Amniotic stem cell (primary cell): ENCODE measurements around the gene C9orf78.
A peak's percentile ranks its signal among the peaks of the same experiment; 100 is the strongest.

Source experiments
- DNase-seq: peaks from one replicate; lab custom pipeline; 2025; lab: John Stamatoyannopoulos, UW

The C9orf78 gene

DNA sequence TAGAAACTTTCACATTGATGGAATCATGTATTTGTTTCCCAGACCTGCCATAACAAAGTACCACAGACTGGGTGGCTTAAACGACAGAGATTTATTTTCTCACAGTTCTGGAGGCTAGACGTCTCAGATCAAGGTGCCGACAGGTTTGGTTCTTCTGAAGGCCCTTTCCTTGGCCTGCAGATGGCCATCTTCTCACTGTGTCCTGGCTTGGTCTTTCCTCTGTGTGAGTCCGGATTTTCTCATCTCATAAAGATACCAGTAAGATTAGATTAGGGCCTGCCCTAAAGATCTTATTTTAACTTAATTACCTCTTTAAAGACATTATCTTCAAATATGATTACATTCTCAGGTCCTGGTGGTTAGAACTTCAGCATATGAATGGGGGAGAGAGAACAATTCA, 6.0 kb upstream of the C9orf78 start:
- DNase-seq = no peak

DNA sequence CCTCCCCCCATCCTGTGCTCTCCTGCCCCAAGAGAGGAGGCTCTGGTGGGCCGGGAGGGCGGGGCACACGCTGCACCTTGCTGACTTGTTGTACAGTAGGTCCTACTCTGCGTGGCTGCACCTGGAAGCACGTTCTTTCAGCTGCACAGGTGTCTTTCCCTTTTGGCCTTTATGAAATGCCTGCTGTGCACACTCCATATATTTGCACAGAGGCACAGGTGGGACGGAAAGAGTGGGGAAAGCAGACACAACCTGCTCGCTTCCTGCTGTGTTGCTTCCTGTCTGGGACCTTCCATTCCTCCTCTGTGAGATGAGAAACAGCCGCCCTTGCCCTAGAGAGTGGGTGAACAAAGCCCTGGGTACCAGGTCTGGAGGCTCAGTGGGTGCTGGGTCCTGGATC, 5.0 kb upstream of the C9orf78 start:
- DNase-seq = no peak

DNA sequence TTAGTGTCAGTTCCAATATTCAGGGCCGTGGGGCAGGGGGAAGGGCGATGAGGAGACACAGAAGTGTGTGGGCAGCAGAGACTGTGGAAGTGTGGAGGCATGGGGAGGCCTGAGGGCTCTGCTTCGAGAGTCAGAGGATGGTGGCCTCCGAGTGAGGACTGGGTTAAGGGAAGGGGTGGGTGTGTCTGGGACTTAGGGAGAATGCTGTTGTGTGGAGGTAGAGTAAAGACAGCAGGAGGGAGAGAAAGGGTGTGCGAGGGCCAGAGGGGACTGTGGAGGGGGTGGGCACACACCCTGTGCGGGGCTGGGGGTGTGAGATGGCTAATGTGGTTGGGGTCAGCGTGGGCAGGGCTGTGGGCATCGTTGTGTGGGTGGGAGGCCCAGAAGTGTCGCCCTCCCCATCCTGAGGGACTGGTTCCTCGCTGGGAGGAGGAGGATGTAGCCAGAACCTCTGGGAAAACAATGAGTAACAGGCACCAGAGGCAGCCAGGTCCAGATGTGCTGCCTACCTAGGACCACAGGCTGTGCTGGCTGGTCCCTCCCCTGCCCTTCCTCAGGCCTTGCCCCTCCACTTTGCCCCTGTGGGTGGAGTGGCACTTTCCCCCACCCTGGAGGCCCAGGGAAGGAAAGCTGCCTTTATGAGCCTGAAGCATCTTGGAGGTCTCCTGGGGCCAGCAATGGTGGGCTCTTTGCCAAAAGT, 4.4 kb upstream of the C9orf78 start:
- DNase-seq = no peak

DNA sequence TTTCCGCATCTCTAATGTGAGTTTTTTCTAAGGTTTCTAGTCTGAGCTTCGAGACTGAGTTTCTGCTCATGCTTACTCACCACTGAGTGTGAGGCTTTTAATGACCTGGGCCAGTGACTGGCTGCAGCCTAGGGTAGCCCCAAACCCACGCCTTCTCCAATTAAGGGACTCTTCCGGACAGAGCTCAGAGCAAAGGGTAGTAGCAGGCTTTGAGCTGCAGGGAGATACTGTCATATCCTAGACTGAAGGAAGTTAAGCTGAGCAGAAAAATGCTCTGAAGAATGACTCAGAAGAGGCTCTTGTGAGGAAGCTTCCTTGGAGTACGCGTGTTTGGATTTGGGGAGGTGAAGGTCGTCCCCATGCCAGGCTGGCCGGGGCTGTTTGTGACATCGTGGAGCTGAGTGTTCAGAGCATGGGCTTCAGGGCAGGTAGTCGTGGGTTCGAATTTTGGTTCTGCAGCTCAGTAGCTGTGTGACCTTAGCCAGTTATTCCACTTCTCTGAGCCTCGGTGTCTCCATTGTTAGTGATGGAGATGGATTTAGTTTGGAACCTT, 3.7 kb upstream of the C9orf78 start:
- peak; percentile 87 for DNase-seq

DNA sequence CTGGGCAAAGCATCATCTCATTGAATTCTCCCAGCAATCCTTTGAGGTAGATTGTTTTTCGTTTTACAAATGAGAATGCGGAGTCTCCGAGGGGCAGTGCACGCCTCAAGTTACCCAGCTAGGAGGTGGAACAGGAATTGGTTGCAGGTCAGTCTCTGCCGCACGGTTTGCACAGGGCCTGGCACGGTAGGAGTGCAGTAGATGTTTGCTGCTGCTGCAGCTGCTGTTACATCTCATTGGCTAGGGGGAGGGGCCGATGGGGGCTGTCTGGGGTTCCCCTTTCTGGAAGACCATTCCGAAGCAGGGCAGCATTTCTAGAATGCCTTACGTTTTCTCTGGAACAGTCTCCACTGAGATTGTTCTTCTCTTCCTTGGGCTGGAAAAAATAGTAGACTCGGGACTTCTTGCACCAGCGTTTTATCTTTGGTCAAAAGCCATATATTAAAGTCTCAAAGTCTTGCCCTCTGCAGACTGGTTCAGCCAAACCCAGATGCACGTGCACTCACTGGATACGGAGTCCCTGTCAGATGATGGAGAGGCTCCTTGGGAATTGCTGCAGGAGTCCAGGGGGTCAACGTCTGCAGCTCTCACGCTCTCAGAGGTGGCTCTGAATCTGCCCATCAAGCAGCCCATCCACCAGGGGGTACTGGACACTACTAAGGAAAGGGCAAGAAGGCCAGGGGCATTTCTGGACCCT, 1.4 kb upstream of the C9orf78 start:
- DNase-seq = no peak

DNA sequence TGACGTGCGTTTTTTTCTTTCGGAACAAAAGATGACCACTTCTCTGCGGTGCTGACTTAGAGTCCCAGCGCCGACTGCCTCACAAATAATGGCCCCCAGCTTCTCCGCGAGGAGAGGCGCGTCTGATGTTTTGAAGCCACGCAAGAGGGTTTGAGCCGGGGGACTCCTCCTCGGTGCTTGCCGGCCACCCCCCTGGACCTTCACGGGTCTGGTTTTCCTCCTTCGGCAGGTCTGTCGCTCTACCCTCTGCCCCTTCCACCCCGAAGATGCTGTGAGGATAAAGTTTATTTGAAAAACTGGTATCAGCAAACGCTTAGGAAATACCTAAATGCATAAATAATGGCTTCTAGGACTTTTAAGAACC, 767 bp upstream of the C9orf78 start:
- DNase-seq = no peak

DNA sequence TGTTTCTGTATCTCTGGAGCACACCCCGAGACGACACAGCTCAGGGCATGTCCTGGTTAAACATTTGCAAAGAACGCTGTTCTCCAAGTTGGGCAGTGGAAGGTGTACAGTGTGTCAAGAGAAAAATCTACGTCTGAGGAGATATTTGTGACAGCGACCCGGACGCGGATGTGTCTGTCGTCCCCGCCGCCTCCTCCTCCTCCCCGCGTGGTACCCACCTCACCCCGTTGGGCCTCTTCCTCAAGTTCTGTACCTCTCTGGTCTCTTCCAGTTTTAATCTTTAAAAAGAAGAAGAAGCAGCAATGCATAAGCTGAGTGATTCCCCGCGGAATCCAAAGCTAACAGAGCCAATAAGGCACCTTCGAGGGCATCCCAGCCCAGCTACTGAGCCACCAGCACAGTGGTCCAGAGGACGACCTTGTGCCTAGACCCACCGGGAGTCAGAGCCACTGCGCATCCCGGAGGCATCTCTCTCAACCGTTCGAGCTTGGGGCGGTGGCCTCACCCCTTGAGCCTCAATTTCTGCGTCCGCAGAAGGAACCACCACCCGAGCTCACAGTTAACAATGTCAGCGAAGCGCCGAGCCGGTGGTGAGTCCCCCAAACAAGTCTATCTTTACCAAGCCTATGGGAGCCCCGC, 467 bp downstream of the C9orf78 start:
- DNase-seq = no peak

DNA sequence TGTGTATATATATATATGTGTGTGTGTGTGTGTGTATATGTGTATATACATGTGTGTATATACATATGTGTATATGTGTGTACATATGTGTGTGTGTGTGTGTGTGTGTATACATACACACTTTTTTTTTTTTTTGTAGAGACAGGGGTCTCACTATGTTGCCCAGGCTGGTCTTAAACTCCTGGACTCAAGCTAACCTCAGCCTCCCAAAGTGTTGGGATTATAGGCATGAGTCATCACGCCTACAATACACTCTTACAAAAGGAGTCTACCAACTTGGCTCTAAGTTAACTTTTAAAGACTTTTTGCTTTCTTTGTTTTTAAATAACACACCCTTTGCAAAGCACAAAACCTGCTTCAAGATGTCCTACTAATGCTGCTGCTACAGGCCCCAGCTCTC, 2.1 kb downstream of the C9orf78 start:
- DNase-seq = no peak

DNA sequence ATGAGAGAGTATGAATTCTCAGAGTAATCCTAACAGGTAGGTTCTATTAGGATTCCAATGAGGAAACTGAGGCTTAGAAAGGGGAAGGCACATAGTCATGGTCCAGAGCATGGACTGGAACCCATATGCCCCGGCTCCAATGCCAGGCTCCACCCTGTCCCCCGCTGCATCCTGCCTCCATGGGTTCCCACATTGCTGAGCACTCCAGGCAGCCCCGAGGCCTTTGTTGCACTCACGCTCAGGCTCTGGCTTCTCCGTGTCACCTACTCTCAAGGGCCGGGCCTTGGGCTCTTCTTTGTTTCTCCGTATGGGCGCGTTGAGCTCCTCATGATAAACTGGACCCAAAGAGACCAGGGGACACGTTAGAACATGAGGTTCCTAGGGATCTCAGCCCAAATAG, 6.1 kb downstream of the C9orf78 start:
- no peak for DNase-seq

DNA sequence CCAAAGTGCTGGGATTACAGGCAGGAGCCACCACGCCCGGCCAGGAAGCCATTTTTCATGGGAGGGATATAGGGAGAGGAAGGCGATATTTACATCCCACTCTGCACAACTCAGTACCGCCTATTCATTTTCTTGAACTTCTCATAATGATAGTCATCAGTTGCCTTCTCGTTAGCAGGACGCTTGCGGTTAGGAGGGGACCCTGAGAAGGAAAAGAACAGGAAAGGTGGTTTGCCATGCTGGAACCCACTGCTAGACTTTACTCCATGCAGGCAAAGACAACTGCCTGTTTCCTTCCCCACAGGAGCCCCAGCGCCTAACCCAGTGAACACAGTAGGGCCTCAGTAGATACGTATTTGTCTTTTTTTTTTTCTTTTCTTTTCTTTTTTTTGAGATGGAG, 7.0 kb downstream of the C9orf78 start:
- DNase-seq = no peak

DNA sequence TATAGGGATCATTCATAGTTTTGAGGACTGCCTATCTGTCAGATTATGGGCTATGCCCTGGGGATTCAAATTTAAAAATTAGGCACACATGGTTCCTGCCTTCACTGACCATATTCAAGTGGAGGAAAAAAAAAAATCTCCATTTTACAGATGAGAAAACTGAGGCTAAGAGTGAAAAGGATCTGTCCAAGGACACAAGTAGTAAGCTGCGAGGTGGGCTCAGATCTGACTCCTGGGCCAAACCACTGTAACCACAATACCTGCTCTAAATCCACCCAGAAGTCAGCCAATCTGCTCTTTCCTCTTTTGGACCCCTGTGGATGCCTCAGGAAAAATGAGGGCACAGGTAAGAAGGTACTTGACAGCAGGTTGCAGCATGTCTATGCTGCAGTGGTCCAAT, 8.3 kb downstream of the C9orf78 start:
- DNase-seq = no peak

DNA sequence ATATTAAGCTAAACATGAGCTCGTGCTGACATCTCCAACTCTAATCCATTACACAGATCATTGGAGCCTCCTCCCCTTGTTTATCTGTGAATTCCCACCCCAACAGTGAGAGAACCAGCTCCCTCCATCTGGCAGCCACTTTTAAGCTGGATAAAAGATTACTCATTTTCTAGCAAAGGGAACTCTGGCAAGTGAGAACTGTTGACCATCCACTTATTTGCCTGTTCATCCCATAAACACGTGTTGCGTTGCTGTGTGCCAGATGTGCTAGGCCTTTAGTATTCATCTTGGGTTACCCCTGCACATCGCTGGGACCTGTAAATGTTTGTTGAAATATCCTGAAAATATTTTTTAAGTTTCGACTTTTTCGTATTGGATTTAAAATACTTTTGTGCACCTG, 8.7 kb downstream of the C9orf78 start:
- DNase-seq = no peak

DNA sequence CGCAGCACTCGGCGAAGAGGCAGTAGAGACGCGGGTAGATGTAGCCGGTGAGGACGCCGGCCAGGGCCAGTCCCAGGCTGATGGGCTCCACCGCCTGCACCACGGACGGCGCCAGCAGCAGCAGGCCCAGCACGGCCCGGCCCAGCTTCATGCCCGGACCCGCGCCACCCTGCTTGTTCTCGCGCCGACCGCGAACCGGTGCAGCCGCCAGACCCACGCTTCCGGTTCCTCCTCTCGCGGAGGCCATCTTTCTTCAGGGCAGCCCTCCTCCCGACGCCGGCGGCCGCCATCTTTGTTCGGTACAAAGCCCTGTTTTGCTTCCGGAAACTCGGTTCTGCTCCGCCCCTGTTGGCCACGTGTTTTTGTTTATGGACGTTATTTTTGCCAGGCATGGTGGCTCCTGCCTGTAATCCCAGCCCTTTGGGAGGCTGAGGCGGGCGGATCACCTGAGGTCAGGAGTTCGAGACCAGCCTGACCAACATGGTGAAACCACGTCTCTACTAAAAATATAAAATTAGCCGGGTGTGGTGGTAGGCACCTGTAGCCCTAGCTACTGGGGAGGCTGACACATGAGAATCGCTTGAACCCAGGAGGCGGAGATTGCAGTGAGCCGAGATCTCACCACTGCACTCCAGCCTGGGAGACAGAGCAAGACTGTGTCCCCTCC, 11.0 kb downstream of the C9orf78 start, which contains the start of gene TOR1A:
Gene TOR1A, minus strand, starts transcription at position 202 of the 667 bp plus-strand sequence. Its CDS starts 51 bp downstream, at position 151.
- peak; percentile 81 for DNase-seq

DNA sequence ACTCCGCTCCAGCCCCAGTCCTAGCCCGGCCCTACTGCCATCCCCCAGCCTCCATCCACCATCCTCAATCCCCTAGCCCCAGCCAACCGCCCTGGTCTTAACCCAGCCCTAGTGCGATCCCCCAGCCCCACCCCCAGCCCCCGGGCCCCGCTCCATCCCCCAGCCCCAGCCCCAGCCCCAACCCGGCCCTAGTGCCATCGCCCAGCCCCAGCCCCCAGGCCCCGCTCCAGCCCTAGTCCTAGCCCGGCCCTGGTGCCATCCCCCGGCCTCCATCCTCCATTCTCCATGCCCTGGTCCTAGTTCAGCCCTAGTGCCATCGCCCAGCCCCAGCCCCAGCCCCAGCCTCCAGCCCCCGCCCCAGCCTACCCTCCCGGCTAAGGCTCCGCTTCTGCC, 11.5 kb downstream of the C9orf78 start:
- no peak for DNase-seq

DNA sequence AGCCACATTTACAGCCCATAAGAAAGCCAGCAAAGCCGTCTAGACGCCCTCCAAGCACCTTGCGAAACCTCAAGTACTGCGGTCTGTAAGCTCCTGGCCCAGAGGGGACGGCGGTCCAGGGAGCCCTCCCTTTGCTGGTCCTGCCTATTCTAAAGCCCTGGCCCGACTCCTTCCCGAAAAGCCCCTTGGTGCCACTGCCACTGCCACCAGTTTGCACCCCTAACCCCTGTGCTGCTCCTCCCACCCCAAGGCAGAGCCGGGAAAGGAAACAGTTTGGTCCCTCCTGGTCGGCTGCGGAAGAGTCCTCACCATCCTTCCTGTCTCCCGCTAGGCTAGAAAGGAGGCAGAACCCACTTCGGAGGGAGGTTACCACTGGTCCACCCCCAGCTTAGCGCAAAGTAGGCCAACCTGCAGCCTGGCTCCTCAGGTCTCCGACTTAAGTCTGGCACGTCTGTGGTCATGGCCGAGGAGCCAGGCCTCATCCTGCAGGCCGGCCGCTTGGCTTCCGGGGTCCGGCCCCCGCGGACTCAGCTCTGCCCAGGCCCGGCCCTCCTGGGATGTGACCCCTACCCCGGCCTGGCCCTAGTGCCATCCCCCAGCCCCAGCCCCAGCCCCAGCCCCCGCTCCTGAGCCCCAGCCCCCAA, 12.1 kb downstream of the C9orf78 start:
- no peak for DNase-seq

DNA sequence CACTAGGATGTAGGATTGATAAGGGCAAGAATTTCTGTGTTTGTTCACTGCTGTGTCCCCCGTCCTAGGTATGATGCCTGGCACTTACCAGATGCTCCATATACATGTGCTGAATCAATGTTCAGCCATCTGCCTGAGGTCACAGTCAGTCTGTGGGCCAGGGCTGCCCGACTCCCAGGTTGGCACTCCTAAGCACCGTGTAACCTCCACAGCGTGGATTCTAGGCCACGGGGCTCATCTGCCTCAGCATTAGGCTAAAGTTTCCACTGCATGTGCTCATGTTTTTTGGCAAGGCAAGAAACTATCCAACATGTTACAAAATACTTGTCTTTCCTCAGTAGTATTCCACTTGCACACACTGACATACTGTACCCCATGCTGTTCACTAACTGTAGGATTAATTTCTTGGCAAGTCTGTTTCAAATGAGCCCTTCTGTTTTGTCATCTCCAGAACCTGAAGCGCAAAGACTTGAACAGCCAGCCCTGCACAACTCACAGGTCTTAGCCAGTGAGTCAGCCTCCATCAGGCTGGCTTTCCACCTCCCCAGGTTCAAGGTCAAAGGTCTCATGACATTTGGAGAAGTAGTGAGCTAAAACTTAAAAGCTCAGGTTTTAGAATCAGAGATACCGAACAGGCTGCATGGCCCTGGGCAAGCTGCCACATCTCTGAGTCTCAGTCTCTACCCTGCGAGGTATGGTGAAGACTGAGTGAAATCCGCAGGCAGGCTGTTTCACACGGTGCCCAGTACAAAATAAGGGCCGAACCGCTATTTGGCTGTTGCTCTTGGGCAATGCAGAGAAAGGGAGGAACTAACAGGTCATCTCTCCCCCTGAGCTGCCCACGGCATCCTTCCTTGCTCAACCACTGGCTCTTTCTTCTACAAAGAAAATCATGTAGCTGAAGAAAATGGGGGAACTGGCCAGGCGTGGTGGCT, 18.3 kb downstream of the C9orf78 start:
- no peak for DNase-seq

DNA sequence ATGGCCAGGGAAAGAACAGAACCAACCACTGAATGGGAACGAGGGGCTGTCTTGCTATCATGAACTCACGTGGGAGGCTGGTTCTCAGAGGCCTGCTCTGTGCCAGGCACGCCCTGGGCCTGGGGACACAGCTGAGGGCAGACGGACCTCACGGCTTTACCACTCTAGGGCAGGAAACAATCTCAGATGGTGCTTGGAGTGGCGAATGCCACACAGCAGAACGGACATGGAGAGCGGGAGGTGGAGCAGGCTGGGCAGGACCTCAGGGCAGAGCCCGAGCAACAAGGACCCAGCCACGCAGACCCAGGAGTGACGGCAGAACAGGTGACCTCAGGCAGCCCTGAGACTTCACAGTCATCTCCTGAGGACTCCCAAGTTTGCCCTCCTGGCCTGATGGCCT, 19.8 kb downstream of the C9orf78 start:
- no peak for DNase-seq

DNA sequence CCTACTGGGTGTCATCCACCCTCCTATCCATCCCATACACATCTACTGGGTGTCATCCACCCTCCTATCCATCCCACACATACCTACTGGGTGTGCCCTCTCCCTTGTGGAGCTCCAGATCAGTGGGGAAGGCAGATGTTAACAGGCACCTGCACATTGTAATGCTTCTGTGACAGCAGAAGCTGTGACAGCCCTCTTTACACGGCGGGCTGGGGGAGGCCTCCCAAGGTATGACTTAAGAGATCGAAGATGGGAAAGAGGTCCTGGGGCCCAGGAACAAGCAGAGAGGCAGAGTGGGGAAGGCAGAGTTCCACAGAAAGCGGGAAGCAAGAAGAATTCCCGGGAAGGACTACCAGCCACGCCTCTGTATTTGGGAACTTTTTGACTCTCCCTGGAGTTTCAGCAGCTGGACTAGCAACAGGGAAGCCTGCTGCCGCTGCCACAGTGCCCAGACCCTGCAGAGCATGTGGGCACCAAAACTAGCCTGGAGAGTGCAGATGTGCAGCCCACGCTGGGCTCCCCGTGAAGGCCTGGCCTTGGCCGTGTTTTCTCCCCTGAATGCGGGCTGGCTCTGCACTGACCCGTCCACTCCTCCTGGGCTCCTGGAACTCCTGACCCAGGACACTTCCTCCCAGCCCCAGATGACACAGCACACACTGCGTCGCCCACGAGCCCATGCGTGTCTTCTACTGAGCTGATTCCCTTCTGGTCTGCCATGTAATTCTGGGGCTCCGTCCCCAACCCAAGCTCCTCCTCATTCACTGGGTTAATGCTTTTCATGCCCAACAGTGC, 20.4 kb downstream of the C9orf78 start:
- no peak for DNase-seq

DNA sequence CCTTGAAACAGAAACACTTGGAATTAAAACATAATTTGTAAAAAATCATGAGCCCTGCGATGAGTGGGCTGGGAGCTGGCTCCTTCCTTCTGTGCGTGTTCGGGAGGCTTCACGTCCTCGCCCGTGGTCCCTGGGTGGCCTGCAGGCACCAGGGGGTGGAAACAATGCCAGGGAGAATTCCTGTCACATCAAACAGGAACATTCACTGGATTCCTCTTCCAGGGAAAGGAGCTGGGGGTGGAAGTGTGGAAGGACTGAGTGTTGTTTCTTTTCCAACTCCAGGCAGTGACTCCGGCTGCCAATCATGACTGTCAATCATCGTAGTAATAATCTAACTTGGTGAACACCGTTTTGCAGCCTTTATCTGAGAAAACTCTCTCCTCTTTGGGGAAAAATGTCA, 21.4 kb downstream of the C9orf78 start:
- DNase-seq = no peak

DNA sequence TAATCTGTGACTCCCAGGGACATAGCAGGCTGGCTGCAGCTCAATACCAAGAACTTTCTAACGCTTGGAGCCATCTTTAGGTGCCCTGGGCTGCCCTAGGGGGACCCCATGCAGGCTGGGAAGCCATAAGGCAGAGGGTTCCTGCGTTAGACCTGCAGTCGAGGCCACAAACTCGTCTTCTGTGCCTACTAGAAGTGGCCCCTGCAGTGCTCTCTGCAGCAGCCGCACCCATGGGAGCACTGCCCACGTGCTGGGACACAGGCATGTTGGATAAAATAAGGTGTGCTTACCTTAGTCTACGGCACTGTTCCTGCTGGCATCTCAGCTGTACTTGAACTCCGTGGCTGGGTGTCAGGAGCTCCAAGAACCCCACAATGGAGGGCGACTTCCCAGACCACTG, 22.7 kb downstream of the C9orf78 start:
- DNase-seq = no peak
